Smooth muscle cell (in vitro differentiated cells): ENCODE results near the gene GRM7. TPM values are rescaled to one million over a fixed set of nuclear protein-coding genes. Genes with fewer than 3 reads are reported as not detected.

Experiments
- DNase-seq: peaks from one replicate; lab custom pipeline; 2025; ENCODE audit not compliant: unreplicated experiment; lab: John Stamatoyannopoulos, UW
- H2AFZ ChIP-seq: fragments of 200-600 bp; sonication (generic); 2 replicates; pipeline ENCODE4 v1.6.0; 2016; ENCODE audit warnings: antibody characterized with exemption, low read depth, mild to moderate bottlenecking
- H3F3A ChIP-seq: fragments of 200-600 bp; sonication (generic); 2 replicates; pipeline ENCODE4 v1.6.0; 2017; ENCODE audit warnings: antibody characterized with exemption, low read depth
- H3K27ac ChIP-seq: fragments of 200-600 bp; sonication (generic); 2 replicates; pipeline ENCODE4 v1.5.1; 2016; ENCODE audit warnings: low read depth, mild to moderate bottlenecking
- H3K27me3 ChIP-seq: fragments of 200-600 bp; sonication (generic); 2 replicates; pipeline ENCODE4 v1.6.1; 2016; ENCODE audit warnings: low read depth, mild to moderate bottlenecking
- H3K36me3 ChIP-seq: fragments of 200-600 bp; sonication (generic); 2 replicates; pipeline ENCODE4 v1.5.1; 2016; ENCODE audit warnings: low read depth
- H3K4me1 ChIP-seq: fragments of 200-600 bp; sonication (generic); 2 replicates; pipeline ENCODE4 v1.5.1; 2016; ENCODE audit warnings: low read depth
- H3K4me2 ChIP-seq: fragments of 200-600 bp; sonication (generic); 2 replicates; pipeline ENCODE4 v1.6.0; 2016; ENCODE audit warnings: mild to moderate bottlenecking
- H3K4me3 ChIP-seq: fragments of 200-600 bp; sonication (generic); 2 replicates; pipeline ENCODE4 v1.5.1; 2016; ENCODE audit warnings: mild to moderate bottlenecking
- H3K79me2 ChIP-seq: fragments of 200-600 bp; sonication (generic); 2 replicates; pipeline ENCODE4 v1.6.0; 2016; ENCODE audit warnings: low read depth, mild to moderate bottlenecking
- H3K9ac ChIP-seq: fragments of 200-600 bp; sonication (generic); 2 replicates; pipeline ENCODE4 v1.6.0; 2016; ENCODE audit warnings: low read depth
- H3K9me3 ChIP-seq: fragments of 200-600 bp; sonication (generic); replicated peaks from 2 replicates; pipeline ENCODE4 v1.5.1; 2016; ENCODE audit warnings: low read depth
- H4K20me1 ChIP-seq: fragments of 200-600 bp; sonication (generic); 2 replicates; pipeline ENCODE4 v1.6.0; 2016; ENCODE audit warnings: low read depth
- WGBS: methylation state at CpG from one replicate; pipeline ENCODE4 v1.1.7; 2016; ENCODE audit warnings: low lambda C conversion rate; 5-methylcytosine and 5-hydroxymethylcytosine counted together
- polyA plus RNA-seq: library from polyadenylated mRNA; unstranded; fragments of >200 nt; fragmentation: Nextera tagmentation; extraction: Ambion mirVana; gene quantifications from 2 replicates; pipeline ENCODE4 v1.2.1, GENCODE V29; 2016
- total RNA-seq: library from RNA; depleted of rRNA; stranded (reverse); fragments of >200 nt; gene quantifications from 2 replicates; pipeline ENCODE4 v1.2.3, GENCODE V29; 2014
- TF ChIP-seq, protein P1 (sequence below): fragments of 200-600 bp; sonication (generic); IDR thresholded peaks from 2 replicates; pipeline ENCODE4 v1.5.1; 2017; ENCODE audit warnings: borderline replicate concordance, mild to moderate bottlenecking, antibody characterized with exemption; ENCODE audit not compliant: insufficient read depth, poor library complexity, severe bottlenecking

GRM7 gene
- total and polyA plus RNA-seq, 2 experiments from 2014 or later, result not detected

GRCh38 chr3:7740458-7740857 is 879.5 kb downstream of the GRM7 start:
- TF ChIP-seq, protein P1, sequence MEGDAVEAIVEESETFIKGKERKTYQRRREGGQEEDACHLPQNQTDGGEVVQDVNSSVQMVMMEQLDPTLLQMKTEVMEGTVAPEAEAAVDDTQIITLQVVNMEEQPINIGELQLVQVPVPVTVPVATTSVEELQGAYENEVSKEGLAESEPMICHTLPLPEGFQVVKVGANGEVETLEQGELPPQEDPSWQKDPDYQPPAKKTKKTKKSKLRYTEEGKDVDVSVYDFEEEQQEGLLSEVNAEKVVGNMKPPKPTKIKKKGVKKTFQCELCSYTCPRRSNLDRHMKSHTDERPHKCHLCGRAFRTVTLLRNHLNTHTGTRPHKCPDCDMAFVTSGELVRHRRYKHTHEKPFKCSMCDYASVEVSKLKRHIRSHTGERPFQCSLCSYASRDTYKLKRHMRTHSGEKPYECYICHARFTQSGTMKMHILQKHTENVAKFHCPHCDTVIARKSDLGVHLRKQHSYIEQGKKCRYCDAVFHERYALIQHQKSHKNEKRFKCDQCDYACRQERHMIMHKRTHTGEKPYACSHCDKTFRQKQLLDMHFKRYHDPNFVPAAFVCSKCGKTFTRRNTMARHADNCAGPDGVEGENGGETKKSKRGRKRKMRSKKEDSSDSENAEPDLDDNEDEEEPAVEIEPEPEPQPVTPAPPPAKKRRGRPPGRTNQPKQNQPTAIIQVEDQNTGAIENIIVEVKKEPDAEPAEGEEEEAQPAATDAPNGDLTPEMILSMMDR, result no peak
- H3K4me2 ChIP-seq, result no peak overlapping the region

DNA sequence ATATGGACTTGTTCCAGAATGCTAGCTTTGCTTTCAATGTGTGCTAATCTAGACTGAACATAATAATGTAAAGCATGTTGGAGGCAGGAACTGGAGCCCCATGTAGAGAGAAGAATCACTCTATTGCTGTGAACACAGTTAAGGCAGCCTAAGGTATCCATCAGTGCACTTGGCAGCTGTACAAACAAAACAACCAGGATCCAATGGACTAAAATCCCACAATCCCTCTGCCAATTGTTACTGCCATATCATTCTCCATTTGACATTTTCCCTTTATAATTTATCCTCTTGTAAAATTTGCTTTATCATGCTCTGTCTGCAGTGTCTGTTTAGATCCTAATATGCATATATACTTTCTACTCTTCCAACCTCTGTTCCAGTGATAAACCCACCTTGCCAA is 883.9 kb downstream of the GRM7 start:
- H2AFZ ChIP-seq, result no peak overlapping the region
- no peak overlapping the region for H3K9ac ChIP-seq
- H3K79me2 ChIP-seq, result no peaks in the 10 kb centered on the region
- H3K27ac ChIP-seq, result no peak overlapping the region
- H4K20me1 ChIP-seq, result no peaks in the 10 kb centered on the region
- TF ChIP-seq, protein P1, result no peak
- no peak for DNase-seq
- H3K4me1 ChIP-seq, result no peaks in the 10 kb centered on the region
- no peaks in the 10 kb centered on the region for H3F3A ChIP-seq
- no peak overlapping the region for H3K4me3 ChIP-seq
- no peaks in the 10 kb centered on the region for H3K36me3 ChIP-seq
- no peak overlapping the region for H3K4me2 ChIP-seq
- no peaks in the 10 kb centered on the region for H3K9me3 ChIP-seq
- H3K27me3 ChIP-seq, result no peaks in the 10 kb centered on the region

More at GRCh38 chr3:7740458-7740857, 879.5 kb downstream of the GRM7 start:
- H3K4me3 ChIP-seq, result no peak overlapping the region
- 94% methylated on average over 12 of the region's 12 CpGs for WGBS
- H3K4me1 ChIP-seq, result no peaks in the 10 kb centered on the region
- no peaks in the 10 kb centered on the region for H4K20me1 ChIP-seq
- no peak for DNase-seq
- no peaks in the 10 kb centered on the region for H3K27me3 ChIP-seq
- H3F3A ChIP-seq, result no peaks in the 10 kb centered on the region
- no peak overlapping the region for H2AFZ ChIP-seq
- no peaks in the 10 kb centered on the region for H3K9me3 ChIP-seq
- no peak overlapping the region for H3K27ac ChIP-seq
- H3K36me3 ChIP-seq, result no peaks in the 10 kb centered on the region
- H3K79me2 ChIP-seq, result no peaks in the 10 kb centered on the region
- no peak overlapping the region for H3K9ac ChIP-seq

GRCh38 chr3:7745711-7746110 is 884.8 kb downstream of the GRM7 start:
- Histone ChIP-seq H3K4me3 (no peak overlapping the region), H3K27me3 (no peaks in the 10 kb centered on the region), H3K36me3 (no peaks in the 10 kb centered on the region), H3K4me2 (no peak overlapping the region), H4K20me1 (no peaks in the 10 kb centered on the region), H3K79me2 (no peaks in the 10 kb centered on the region), H3K27ac (no peak overlapping the region), H3K9me3 (no peaks in the 10 kb centered on the region), H3K4me1 (no peaks in the 10 kb centered on the region), H3K9ac (no peak overlapping the region), H3F3A (no peaks in the 10 kb centered on the region), H2AFZ (no peak overlapping the region)
- TF ChIP-seq, protein P1, result no peak
- no peak for DNase-seq
- WGBS, result 87% methylated on average over 1 of the region's 1 CpG

GRCh38 chr3:7749931-7750695 is 889.2 kb downstream of the GRM7 start:
- no peak overlapping the region for H3K27ac ChIP-seq
- no peak overlapping the region for H3K4me3 ChIP-seq
- no peak overlapping the region for H3K4me2 ChIP-seq
- no peaks in the 10 kb centered on the region for H3K27me3 ChIP-seq
- no peak overlapping the region for H2AFZ ChIP-seq
- no peak overlapping the region for H3K9ac ChIP-seq
- no peaks in the 10 kb centered on the region for H4K20me1 ChIP-seq
- 82% methylated on average over 4 of the region's 4 CpGs for WGBS
- no peaks in the 10 kb centered on the region for H3K36me3 ChIP-seq
- H3F3A ChIP-seq, result no peaks in the 10 kb centered on the region
- no peak for DNase-seq
- H3K79me2 ChIP-seq, result no peaks in the 10 kb centered on the region
- H3K9me3 ChIP-seq, result no peaks in the 10 kb centered on the region
- no peaks in the 10 kb centered on the region for H3K4me1 ChIP-seq
- TF ChIP-seq, protein P1, result no peak
